ENCODE results near the gene ODAD3.

DNA sequence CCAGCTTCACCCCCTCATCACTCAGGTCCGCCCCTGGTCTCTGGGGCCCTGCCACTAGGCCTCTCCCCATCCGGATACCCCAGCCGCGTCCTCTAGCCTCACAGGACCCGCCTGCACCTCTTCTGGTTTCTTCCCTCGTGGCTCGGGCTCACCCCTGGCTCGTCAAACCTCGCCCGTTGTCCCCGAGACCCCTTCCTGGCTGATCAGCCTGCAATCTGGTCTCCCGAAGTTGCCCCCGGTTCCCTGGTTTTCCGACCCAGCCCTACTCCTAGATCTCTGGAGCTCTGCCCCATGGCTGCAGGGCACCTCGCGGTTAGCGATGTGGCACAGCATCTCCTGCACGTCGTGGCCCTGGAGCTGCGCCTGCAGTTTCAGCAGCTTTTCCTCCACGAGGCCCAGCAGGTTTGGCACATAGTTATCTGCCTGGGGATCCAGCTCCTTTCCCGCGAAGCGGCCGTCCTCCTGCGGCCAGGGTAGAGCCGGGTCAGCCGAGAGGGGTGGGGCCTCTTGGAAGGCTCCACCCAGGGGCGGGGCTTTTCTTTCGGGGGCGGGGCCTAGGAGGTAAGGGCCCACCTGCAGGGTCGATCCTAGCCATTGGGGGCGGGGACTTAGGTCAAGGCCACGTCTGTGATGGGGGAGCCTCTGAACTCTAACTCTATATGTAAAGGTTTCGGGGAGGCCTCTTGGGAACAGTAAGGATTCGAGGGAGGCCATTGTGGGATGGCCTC, 13.4 kb downstream of the ODAD3 start:
- TF ChIP-seq, protein P1, sequence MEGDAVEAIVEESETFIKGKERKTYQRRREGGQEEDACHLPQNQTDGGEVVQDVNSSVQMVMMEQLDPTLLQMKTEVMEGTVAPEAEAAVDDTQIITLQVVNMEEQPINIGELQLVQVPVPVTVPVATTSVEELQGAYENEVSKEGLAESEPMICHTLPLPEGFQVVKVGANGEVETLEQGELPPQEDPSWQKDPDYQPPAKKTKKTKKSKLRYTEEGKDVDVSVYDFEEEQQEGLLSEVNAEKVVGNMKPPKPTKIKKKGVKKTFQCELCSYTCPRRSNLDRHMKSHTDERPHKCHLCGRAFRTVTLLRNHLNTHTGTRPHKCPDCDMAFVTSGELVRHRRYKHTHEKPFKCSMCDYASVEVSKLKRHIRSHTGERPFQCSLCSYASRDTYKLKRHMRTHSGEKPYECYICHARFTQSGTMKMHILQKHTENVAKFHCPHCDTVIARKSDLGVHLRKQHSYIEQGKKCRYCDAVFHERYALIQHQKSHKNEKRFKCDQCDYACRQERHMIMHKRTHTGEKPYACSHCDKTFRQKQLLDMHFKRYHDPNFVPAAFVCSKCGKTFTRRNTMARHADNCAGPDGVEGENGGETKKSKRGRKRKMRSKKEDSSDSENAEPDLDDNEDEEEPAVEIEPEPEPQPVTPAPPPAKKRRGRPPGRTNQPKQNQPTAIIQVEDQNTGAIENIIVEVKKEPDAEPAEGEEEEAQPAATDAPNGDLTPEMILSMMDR (IDR thresholded peaks at IDR 0.05): no peak
- TF ChIP-seq POLR2A (IDR thresholded peaks at IDR 0.05): no peak

All from lower leg skin (tissue), 3 donors.